GM18861 (cell line): Measurements from ENCODE around the gene OR1S2.
"Not testable (repeated sequence)": the region's sequence is repeated elsewhere in the genome, so short reads cannot be mapped to it uniquely, and the experiment has no call there.

Experiments used
- ATAC-seq: cut with Tn5 transposase; IDR thresholded peaks from one replicate; pipeline ENCODE4 v1.9.1; 2021; ENCODE audit not compliant: unreplicated experiment

Gene OR1S2, protein sequence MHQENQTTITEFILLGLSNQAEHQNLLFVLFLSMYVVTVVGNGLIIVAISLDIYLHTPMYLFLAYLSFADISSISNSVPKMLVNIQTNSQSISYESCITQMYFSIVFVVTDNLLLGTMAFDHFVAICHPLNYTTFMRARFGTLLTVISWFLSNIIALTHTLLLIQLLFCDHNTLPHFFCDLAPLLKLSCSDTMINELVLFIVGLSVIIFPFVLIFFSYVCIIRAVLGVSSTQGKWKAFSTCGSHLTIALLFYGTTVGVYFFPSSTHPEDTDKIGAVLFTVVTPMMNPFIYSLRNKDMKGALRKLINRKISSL

DNA sequence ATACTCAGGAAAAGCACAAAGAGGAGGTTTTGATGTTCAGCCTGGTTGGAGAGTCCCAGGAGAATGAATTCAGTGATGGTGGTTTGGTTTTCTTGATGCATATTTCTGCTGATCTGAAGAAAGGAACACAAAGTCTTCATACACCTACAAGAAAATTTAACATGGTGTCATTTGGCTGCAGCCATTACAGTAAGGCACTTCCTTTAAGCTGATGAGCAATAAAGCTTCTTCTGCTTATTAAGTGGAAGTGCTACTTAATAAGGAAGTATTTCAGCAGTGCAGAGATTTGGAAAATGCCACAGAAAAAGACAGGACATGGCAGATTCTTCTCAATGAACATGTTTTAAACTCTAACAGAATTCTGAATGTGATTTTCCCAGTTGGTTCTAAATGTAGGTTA lies at the start of gene OR1S2:
TSS of gene OR1S2 (minus strand) at position 101 of the 400 bp plus-strand sequence. CDS start at position 101, 0 bp downstream.
- no peak for ATAC-seq

DNA sequence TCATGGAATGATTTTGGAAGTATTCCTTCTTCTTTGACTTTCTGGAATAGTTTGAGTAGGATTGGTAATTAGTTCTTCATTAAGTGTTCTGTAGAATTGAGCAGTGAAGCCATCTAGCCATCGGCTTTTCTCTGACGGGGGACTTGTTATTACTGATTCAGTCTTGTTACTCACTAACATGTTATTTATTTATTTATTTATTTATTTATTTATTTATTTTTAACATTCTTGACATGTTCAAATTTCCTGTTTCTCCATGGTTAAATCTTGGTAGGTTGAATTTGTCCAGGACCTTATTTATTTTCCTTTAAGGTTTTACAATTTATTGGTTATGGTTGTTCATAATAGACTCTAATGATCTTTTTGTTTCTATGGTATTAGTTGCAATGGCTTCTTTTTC lies 40.0 kb upstream of the OR1S2 start:
- no peak for ATAC-seq

DNA sequence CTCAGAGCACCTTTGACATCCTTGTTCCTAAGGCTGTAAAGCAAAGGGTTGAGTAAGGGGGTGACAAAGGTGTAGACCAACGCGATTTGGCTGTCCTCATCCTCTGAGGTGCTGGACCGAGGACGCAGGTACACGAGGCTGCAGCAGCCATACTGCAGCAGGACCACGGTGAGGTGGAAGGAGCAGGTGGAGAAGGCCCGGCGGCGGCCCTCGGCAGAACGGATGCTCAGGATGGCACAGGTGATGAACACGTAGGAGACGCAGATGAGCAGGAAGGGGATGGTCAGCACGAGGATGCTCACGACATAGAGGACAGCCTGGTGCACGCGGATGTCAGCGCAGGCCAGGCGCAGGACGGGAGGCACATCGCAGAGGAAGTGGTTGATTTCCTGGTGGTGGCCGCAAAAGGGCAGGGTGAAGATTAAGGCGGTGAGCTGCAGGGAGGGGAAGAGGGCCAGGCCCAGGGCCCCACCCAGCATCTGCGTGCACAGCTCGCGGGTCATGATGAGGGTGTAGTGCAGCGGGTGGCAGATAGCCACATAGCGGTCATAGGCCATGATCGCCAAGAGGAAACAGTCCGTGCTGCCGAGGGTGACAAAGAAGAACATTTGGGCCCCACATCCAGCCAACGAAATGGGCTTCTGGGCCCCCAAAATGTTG lies 24.1 kb upstream of the OR1S2 start:
- no peak for ATAC-seq

DNA sequence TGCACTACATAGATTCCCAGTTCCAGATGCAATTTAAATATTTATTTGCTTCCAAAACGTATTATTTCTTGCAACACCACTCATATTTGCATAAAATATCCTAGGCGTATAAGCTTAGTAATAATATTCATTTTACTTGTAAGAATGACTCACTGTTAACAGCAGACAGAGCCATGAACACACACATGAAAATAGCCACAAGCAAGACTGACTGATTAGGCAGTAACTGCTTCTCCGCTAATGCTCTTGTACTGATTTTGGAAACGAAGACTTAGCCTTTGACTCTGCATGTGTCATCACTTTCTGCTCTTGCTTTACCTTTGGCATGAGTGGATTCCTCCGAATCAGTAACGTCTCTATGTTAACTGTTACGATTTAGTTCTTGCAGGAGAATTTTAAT lies 18.8 kb upstream of the OR1S2 start:
- ATAC-seq: no peak

DNA sequence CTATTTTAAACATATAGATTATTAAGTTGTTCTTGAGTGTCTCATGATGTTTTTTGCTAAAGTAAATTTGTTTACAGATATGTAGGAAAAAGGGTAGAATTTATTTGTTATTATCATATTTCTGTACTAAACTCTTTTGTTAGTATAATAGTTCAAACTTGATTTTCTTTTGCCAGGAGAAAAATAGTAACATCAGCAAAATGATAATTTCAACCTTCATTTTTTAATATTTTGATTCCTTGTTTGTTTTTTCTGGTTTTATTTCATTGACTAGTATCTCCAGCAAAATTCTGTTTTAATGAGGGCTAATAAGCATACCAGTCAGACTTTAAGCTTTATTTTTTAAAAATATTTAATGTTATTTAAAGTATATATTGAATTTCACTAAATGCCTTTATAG lies 12.5 kb upstream of the OR1S2 start:
- ATAC-seq: no peak

DNA sequence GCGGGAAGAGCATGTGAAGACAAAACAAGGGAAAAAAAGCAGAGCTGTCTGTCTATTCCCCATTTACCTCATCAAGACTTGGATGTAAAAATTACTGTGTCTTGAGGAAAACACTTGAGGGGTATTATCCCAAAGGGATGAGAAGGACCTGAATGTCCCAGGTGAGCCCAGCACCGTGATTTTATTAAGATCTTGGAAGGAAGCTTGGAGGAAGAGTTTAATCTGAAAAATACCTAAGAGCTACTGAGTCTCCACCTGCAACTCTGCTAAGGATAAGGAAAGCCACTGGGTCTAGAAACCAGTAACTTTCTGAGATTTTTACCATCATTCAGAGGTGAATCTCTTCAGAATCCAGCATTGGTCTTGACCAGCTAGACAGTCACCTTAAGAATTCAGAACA lies 8.5 kb upstream of the OR1S2 start, which contains the start of gene OR1S1:
TSS of gene OR1S1 (plus strand) at position 301 of the 400 bp plus-strand sequence.
- not testable (repeated sequence) for ATAC-seq

DNA sequence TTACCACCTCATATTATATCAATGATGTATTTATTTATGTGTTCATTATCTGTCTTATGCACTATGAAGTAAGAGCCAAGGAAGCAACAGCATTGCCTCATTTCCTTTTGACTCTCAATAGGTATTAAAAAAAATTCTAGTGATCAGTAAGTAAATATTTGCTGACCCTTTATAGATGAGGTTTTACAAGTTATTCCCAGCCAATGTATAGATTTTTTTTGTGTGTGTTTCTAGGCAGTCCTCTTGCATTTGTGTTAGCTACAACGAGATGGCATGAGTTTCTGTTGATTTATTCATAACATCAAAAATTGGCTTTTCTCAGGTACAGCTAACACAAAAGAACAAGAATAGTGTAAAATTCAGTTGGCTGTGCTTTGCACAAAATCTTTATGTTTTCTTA lies 4.7 kb downstream of the OR1S2 start:
- no peak for ATAC-seq

DNA sequence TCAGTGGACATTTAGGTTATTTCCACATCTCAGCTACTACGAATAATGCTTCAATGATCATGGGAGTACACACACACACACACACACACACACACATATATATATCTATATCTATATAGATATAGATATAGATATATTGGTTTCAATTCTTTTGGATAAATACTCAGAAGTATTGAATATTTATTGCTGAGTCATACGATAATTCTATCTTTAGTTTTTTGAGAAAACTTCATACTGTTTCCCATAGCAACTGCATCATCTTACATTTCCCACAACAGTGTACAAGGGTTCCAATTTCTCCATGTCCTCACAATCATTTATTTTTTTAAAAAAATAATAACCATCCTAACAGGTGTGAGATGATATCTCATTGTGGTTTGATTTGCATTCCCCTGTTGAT lies 8.0 kb downstream of the OR1S2 start:
- ATAC-seq: no peak

DNA sequence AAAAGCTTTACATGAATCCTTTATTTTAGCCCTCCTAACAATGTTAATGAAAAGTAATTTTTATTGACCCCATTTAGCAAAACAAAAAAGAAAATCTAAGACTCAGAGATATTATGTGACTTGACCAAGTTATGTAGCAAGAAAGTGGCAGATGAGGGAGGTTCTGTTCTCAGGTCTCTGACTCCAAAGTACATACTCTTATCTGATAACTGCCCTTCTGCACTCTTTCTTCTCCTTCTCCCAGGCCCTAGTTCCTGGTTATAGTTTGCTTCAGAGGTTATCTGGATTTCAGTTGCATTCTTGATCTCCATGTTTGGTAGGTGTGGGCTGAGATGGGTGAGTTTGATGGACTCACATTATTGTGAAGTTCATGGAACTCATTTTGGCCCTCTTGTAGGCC lies 10.6 kb downstream of the OR1S2 start:
- ATAC-seq: no peak

DNA sequence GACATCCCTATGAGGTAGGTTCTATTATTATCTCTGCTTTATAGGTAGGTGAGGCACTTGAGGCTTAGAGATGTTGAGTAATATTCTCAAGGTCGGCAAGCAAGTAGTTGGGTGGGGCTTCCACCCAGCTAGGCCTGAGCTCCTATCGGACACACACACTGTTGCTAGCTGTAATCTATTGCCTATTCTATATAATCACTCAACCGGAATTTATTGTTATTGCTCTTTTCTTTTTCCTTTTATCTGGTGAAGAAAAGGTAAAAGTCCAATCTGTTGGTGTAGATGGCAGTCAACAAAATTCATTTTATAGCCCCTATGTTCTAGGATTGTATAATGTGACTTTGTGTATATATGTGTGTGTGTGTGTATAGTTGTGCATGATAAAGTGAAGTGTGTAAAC lies 11.7 kb downstream of the OR1S2 start:
- ATAC-seq: no peak

DNA sequence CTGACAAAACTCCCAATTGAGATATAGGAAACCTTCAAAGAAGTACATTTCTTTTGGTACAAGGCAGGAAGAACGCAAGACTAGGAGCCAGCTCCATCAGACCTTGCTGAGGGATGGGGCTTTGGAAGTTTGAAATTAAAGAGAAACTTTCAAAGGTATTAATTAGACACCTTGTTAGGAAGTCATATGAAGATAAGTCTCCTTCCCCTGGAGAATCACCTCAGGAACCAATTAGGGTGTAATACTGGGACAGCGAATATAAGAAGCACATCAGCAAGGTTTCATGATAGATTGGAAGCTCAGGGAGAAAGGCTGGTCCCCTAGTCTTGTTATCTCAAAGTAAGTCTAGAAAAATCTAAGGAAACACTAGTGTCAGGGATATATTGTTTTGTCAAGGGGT lies 15.2 kb downstream of the OR1S2 start, which contains the start of gene OR9Q2:
TSS of gene OR9Q2 (plus strand) at position 301 of the 400 bp plus-strand sequence. CDS start 1,421 bp downstream, outside the sequence.
- no peak for ATAC-seq

DNA sequence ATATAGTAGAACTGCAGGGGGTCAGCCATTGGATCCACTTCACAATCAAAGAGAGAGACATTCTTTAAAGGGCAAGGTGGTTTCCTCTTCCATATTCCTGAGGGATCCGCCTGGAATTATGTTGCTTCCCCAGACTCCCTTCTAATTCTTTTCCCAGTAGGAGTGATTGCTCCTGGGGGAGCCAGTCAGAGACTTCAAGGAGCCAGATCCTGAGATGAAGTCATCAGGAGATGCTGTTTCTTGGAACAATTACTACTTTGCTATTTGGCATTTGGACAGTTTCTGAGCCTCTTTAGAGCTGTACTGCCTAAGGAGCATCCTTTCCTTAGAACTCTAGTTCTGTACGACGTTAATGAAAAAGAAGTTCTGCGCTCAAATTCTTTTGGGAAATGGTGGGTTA lies 17.0 kb downstream of the OR1S2 start:
- no peak for ATAC-seq

DNA sequence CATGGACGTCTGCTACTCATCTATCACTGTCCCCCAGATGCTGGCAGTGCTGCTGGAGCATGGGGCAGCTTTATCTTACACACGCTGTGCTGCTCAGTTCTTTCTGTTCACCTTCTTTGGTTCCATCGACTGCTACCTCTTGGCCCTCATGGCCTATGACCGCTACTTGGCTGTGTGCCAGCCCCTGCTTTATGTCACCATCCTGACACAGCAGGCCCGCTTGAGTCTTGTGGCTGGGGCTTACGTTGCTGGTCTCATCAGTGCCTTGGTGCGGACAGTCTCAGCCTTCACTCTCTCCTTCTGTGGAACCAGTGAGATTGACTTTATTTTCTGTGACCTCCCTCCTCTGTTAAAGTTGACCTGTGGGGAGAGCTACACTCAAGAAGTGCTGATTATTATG lies 24.3 kb downstream of the OR1S2 start:
- no peak for ATAC-seq

DNA sequence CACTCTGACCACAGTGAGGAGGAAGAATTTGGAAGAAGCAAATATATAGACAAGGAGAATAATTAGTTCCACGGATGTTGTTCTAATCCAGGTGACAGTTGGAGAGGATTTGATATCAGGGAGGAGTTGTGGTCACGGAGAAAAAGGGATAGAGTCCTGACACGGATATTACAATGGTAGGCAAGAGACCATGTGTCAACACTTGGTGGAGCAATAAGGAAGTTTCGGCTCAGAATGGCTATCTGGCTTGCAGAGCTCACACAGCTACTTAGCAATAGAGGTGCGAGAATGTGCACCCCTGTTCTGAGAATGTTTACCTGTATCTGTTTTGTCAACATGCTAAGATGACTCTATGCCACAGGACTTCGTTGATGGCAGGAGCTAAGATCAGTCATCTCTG lies 25.5 kb downstream of the OR1S2 start:
- no peak for ATAC-seq

DNA sequence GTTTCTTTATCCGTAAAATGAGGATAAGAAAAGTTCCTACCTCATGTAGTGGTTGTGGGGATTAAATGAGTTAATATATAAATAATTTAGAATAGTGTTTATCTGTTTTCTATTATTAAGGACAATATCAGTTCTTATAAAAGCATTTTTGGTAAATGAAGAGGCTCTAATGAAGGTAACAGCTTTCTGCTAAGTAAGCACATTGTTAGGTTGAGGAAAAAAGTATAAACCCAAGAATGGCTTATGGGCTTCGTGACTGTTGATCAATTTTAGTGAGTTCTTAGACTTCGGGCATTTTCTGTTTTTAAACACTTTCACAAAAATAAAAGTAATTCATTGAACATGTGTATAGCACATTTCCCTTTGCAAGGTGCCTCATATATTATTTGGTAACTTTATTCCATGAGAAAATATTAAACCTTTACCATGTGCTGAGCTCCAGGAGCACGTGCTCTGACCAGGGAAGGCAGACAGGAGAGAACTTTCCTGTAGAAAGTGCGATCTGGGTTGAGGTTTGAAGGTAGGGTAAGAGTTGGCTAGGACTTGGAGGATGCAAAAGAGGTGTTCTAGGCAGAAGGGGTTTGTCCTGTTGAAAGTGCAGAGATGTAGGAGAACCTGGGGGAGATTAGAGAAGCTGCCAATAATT lies 26.4 kb downstream of the OR1S2 start:
- ATAC-seq: no peak

DNA sequence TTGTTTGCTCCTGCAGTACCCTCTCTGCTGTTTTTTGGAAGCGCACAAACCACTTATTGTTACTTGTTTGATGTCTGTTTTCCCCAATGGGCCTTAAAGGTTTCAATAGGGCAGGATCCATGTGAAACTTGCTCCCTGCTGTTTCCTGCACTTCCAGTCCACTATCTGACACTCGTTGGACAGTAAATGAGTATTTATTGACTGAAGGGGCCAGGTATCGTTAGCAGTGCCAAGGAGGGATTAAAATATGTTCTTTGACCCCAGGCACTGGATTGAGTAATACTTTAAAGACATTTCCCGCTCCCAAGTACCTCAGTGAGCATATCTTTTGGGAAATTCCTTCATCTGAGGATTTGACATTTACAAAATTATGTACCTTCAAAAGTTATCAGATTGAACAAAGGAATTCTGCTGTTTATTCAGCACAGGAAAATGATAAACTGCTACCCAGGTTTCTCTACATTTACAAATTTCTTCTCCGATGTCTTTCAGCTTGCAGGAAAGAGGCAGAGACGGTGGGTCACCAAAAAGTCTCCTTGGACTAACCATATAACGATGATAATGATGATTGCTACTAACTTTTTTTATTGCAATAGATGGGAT lies 38.3 kb downstream of the OR1S2 start:
- no peak for ATAC-seq

DNA sequence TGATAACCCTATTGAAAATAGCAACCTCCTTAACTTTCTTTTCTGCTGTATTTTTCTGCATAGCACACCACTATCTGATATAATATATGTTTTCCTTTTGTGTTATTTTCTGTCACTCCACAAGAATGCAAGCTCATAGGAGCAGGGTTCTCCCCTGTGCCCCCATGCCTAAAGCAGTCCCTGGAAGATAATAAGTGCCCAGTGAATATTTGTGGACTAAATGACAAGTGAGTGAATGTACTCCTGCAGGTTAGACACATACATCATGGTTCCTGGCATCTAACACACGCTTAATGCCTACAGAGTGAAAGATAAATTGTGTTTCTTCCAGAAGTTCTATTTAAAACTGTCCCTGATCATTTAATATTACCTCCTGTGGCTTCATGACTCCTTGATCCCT lies 39.0 kb downstream of the OR1S2 start:
- no peak for ATAC-seq

DNA sequence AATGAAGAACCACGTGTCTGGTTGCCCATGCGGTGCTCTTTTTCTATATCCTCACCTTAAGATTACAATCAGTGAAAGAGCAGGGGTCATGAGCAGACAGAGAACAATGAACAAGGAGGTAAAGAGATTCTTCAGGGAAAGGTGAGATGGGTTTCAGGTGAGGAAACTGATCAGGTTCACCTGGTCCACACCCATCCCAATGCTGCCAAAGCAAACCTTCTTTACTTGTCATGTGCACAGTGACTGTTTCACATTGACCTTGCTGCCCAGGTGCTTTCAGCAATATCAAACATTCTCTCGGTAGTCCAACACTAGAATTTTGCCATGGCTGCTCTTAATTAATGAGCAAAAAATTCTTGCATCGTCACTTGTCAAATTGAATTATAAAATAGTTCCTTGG lies 39.6 kb downstream of the OR1S2 start:
- ATAC-seq: no peak
